Measurements from ENCODE around the gene ATXN1.

DNA sequence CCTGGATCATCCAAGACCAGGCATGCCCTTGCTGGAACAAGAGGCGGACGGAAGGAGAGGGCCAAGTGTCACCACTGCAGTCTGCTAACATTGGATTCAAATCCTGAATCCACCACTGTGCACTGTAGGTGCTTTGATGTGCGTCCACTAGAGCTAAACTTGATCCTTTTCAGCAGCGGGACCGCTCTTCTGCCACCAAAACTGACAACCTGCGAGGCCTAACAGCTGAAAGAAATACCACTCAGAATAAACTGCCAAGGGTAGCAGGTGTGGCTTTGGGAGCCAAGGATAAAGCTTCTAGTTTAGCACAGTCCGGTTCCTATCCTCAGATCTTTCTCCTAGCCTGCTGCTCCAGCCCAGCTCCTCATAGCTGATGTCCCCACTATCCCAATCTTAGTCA is 108.0 kb downstream of the ATXN1 start:
- TF ChIP-seq EZH2phosphoT487 (IDR thresholded peaks at IDR 0.05; ENCODE audit: insufficient read depth, low read depth) (no peak), EZH2 (IDR thresholded peaks at IDR 0.05; ENCODE audit: insufficient read depth, poor library complexity, severe bottlenecking) (no peak)

Measured in GM23248 (cell line).